ENCODE results near the gene ASXL2.
"Not testable (repeated sequence)": the region's sequence is repeated elsewhere in the genome, so short reads cannot be mapped to it uniquely, and the experiment has no call there.

Gene ASXL2

GRCh38 chr2:25878361-25879132, at the start of gene ASXL2:
ASXL2 (minus strand) TSS chr2:25878487; CDS start chr2:25878222, 265 bp downstream.
- DNase-seq = peak; percentile 87

GRCh38 chr2:25926984-25927756, 48.9 kb upstream of the ASXL2 start:
- DNase-seq = no peak

GRCh38 chr2:25922501-25922900, 44.2 kb upstream of the ASXL2 start:
- no peak for DNase-seq

- DNase-seq = no peak
Observed at GRCh38 chr2:25920786-25921415, 42.6 kb upstream of the ASXL2 start.

- no peak for DNase-seq
Observed at GRCh38 chr2:25920336-25920735, 42.0 kb upstream of the ASXL2 start.

GRCh38 chr2:25917832-25918231, 39.5 kb upstream of the ASXL2 start:
- no peak for DNase-seq

GRCh38 chr2:25917411-25917810, 39.1 kb upstream of the ASXL2 start:
- not testable (repeated sequence) for DNase-seq

- DNase-seq = not testable (repeated sequence)
Observed at GRCh38 chr2:25915944-25916772, 37.9 kb upstream of the ASXL2 start.

GRCh38 chr2:25915411-25915810, 37.1 kb upstream of the ASXL2 start:
- DNase-seq = not testable (repeated sequence)

GRCh38 chr2:25913696-25913973, 35.3 kb upstream of the ASXL2 start:
- DNase-seq = not testable (repeated sequence)

- DNase-seq = no peak
Observed at GRCh38 chr2:25912851-25913695, 34.8 kb upstream of the ASXL2 start.

- DNase-seq = not testable (repeated sequence)
Observed at GRCh38 chr2:25909574-25909973, 31.3 kb upstream of the ASXL2 start.

GRCh38 chr2:25905126-25905525, 26.8 kb upstream of the ASXL2 start:
- no peak for DNase-seq

GRCh38 chr2:25903216-25903776, 25.0 kb upstream of the ASXL2 start:
- DNase-seq = no peak

- no peak for DNase-seq
Observed at GRCh38 chr2:25899404-25899970, 21.2 kb upstream of the ASXL2 start.

- no peak for DNase-seq
Observed at GRCh38 chr2:25897506-25897905, 19.2 kb upstream of the ASXL2 start.

GRCh38 chr2:25896308-25896707, 18.0 kb upstream of the ASXL2 start:
- DNase-seq = not testable (repeated sequence)

- no peak for DNase-seq
Observed at GRCh38 chr2:25895610-25896009, 17.3 kb upstream of the ASXL2 start.

GRCh38 chr2:25895018-25895417, 16.7 kb upstream of the ASXL2 start:
- no peak for DNase-seq

- no peak for DNase-seq
Observed at GRCh38 chr2:25894135-25894830, 16.0 kb upstream of the ASXL2 start.

- DNase-seq = no peak
Observed at GRCh38 chr2:25891672-25892071, 13.4 kb upstream of the ASXL2 start.

All from GOT3 (cell line).